OCI-LY1 (cell line): ENCODE measurements around the gene KCTD20.

Source experiments
- H2AFZ ChIP-seq: fragments of 200-600 bp; sonication (generic), shearing (Covaris generic); 2 replicates; pipeline ENCODE4 v1.6.0; 2014; ENCODE audit warnings: antibody characterized with exemption, mild to moderate bottlenecking, low read length
- H3F3A ChIP-seq: fragments of 200-600 bp; sonication (generic), shearing (Covaris generic); 2 replicates; pipeline ENCODE4 v1.6.0; 2014; ENCODE audit warnings: mild to moderate bottlenecking, antibody characterized with exemption, low read length, moderate library complexity; ENCODE audit not compliant: insufficient read depth
- H3K27ac ChIP-seq: fragments of 200-600 bp; sonication (generic); 2 replicates; pipeline ENCODE4 v1.5.1; 2014; ENCODE audit warnings: low read length, mixed run types, mild to moderate bottlenecking, low read depth; ENCODE audit not compliant: poor library complexity, severe bottlenecking
- H3K27me3 ChIP-seq: fragments of 200-600 bp; sonication (generic); 2 replicates; pipeline ENCODE4 v1.6.0; 2014; ENCODE audit warnings: antibody characterized with exemption, mild to moderate bottlenecking, low read length, moderate library complexity; ENCODE audit not compliant: insufficient read depth
- H3K36me3 ChIP-seq: fragments of 200-600 bp; sonication (generic); 2 replicates; pipeline ENCODE4 v1.6.1; 2014; ENCODE audit warnings: mild to moderate bottlenecking, antibody characterized with exemption, low read length, moderate library complexity, mixed read lengths; ENCODE audit not compliant: insufficient read depth
- H3K4me1 ChIP-seq: fragments of 200-600 bp; sonication (generic); 2 replicates; pipeline ENCODE4 v1.5.1; 2014; ENCODE audit warnings: mild to moderate bottlenecking, low read length, moderate library complexity; ENCODE audit not compliant: insufficient read depth, severe bottlenecking
- H3K4me2 ChIP-seq: fragments of 200-600 bp; sonication (generic), shearing (Covaris generic); 2 replicates; pipeline ENCODE4 v1.6.1; 2014; ENCODE audit warnings: low read length
- H3K4me3 ChIP-seq: fragments of 200-600 bp; sonication (generic); 2 replicates; pipeline ENCODE4 v1.5.1; 2014; ENCODE audit warnings: low read length, low read depth, mild to moderate bottlenecking, mixed read lengths; ENCODE audit not compliant: poor library complexity, severe bottlenecking
- H3K79me2 ChIP-seq: fragments of 200-600 bp; shearing (Covaris generic); 2 replicates; pipeline ENCODE4 v1.6.1; 2016; ENCODE audit warnings: mixed run types, low read length, mixed read lengths; ENCODE audit not compliant: insufficient read depth
- H3K9ac ChIP-seq: fragments of 200-600 bp; sonication (generic), shearing (Covaris generic); 2 replicates; pipeline ENCODE4 v1.6.1; 2014; ENCODE audit warnings: mild to moderate bottlenecking, low read length, mixed read lengths
- H3K9me2 ChIP-seq: fragments of 200-600 bp; sonication (generic), shearing (Covaris generic); 2 replicates; pipeline ENCODE4 v1.6.1; 2014; ENCODE audit warnings: low read depth, mild to moderate bottlenecking, low read length, mixed read lengths
- H3K9me3 ChIP-seq: fragments of 200-600 bp; shearing (Covaris generic); 2 replicates; pipeline ENCODE4 v1.6.1; 2014; ENCODE audit warnings: low read length, mixed read lengths
- H4K20me1 ChIP-seq: fragments of 200-600 bp; sonication (generic), shearing (Covaris generic); 2 replicates; pipeline ENCODE4 v1.6.0; 2016; ENCODE audit warnings: mild to moderate bottlenecking, low read length; ENCODE audit not compliant: insufficient read depth
- CTCF ChIP-seq: fragments of 200-600 bp; sonication (generic), shearing (Covaris generic); IDR thresholded peaks from 2 replicates; pipeline ENCODE4 v1.5.1; 2017; ENCODE audit warnings: mild to moderate bottlenecking, antibody characterized with exemption, low read length, moderate library complexity, mixed read lengths
- EZH2 ChIP-seq: fragments of 200-600 bp; sonication (generic), shearing (Covaris generic); IDR thresholded peaks from 2 replicates; pipeline ENCODE4 v1.8.0; 2017; ENCODE audit warnings: borderline replicate concordance, mixed run types, mild to moderate bottlenecking, antibody characterized with exemption, low read length, moderate library complexity, mixed read lengths

The KCTD20 gene

GRCh38 chr6:36491378-36491965, 48.7 kb downstream of the KCTD20 start:
- no peaks in the 10 kb centered on the region for H4K20me1 ChIP-seq
- H3K36me3 ChIP-seq: peaks cover 63% of the 10 kb centered on the region
- H3K9ac ChIP-seq: no peak overlapping the region
- no peaks in the 10 kb centered on the region for H3K9me3 ChIP-seq
- H3K4me2 ChIP-seq: no peak overlapping the region
- no peak overlapping the region for H2AFZ ChIP-seq
- H3K27ac ChIP-seq: no peak overlapping the region
- no peaks in the 10 kb centered on the region for H3K9me2 ChIP-seq
- no peaks in the 10 kb centered on the region for H3K79me2 ChIP-seq
- TF ChIP-seq EZH2: no peak
- no peaks in the 10 kb centered on the region for H3K27me3 ChIP-seq
- H3F3A ChIP-seq: no peaks in the 10 kb centered on the region
- H3K4me1 ChIP-seq: no peaks in the 10 kb centered on the region
- no peak overlapping the region for H3K4me3 ChIP-seq

GRCh38 chr6:36492092-36492491, 49.3 kb downstream of the KCTD20 start:
- H3K79me2 ChIP-seq: no peaks in the 10 kb centered on the region
- H3K27me3 ChIP-seq: no peaks in the 10 kb centered on the region
- H3K9me2 ChIP-seq: no peaks in the 10 kb centered on the region
- H3K4me2 ChIP-seq: no peak overlapping the region
- H2AFZ ChIP-seq: no peak overlapping the region
- no peaks in the 10 kb centered on the region for H3K4me1 ChIP-seq
- no peaks in the 10 kb centered on the region for H3F3A ChIP-seq
- no peak for TF ChIP-seq CTCF
- no peak overlapping the region for H3K4me3 ChIP-seq
- peaks cover 63% of the 10 kb centered on the region for H3K36me3 ChIP-seq
- H4K20me1 ChIP-seq: no peaks in the 10 kb centered on the region
- no peak overlapping the region for H3K27ac ChIP-seq
- H3K9me3 ChIP-seq: no peaks in the 10 kb centered on the region
- H3K9ac ChIP-seq: no peak overlapping the region

GRCh38 chr6:36492621-36493020, 49.8 kb downstream of the KCTD20 start:
- Histone ChIP-seq H3K79me2 (no peaks in the 10 kb centered on the region), H3K36me3 (peaks cover 63% of the 10 kb centered on the region), H3K27ac (no peak overlapping the region), H3K9me2 (no peaks in the 10 kb centered on the region), H2AFZ (no peak overlapping the region), H3K4me2 (no peak overlapping the region), H3F3A (no peaks in the 10 kb centered on the region), H3K9me3 (no peaks in the 10 kb centered on the region), H3K4me3 (no peak overlapping the region), H3K9ac (no peak overlapping the region), H4K20me1 (no peaks in the 10 kb centered on the region), H3K4me1 (no peaks in the 10 kb centered on the region), H3K27me3 (no peaks in the 10 kb centered on the region)
- no peak for TF ChIP-seq CTCF
- no peak for TF ChIP-seq EZH2

GRCh38 chr6:36493319-36493718, 50.5 kb downstream of the KCTD20 start:
- Histone ChIP-seq H3K9me3 (no peaks in the 10 kb centered on the region), H3K4me1 (no peaks in the 10 kb centered on the region), H3K9me2 (no peaks in the 10 kb centered on the region), H3K27me3 (no peaks in the 10 kb centered on the region), H2AFZ (no peak overlapping the region), H3K4me3 (no peak overlapping the region), H4K20me1 (no peaks in the 10 kb centered on the region), H3K27ac (no peak overlapping the region), H3K4me2 (no peak overlapping the region), H3K9ac (no peak overlapping the region), H3F3A (no peaks in the 10 kb centered on the region), H3K79me2 (no peaks in the 10 kb centered on the region), H3K36me3 (peaks cover 60% of the 10 kb centered on the region)
- no peak for TF ChIP-seq CTCF
- no peak for TF ChIP-seq EZH2
